HG03521 (cell line): Measurements from ENCODE around the gene RPRD1B.
"Not testable (repeated sequence)": the region's sequence is repeated elsewhere in the genome, so short reads cannot be mapped to it uniquely, and the experiment has no call there.

Experiments
- ATAC-seq: cut with Tn5 transposase; IDR thresholded peaks from one replicate; pipeline ENCODE4 v1.9.1; 2021; ENCODE audit warnings: mild to moderate bottlenecking, moderate library complexity; ENCODE audit not compliant: unreplicated experiment

RPRD1B gene

GRCh38 chr20:38000293-38000692 is 33.3 kb upstream of the RPRD1B start:
- ATAC-seq: no peak

GRCh38 chr20:38001173-38001875 is 32.2 kb upstream of the RPRD1B start:
- no peak for ATAC-seq

DNA sequence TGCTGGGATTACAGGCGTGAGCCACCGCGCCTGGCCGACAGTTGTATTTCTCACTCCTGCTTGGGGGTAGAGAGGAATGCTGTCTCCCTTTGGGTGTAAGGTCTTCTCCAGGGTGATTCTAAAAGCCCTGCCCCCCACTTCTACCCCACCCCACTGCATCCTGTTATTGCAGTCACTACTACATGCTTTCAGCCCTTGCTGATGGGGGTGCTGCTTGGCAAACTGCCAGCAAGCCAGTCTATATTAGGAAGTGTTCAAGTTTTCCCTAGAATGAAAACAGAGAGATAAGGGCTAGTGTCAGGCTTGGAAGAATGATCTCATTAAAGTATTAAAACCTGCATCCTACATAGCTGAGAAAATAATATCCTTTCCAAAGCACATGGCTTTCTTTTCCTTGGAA is 31.6 kb upstream of the RPRD1B start:
- no peak for ATAC-seq

DNA sequence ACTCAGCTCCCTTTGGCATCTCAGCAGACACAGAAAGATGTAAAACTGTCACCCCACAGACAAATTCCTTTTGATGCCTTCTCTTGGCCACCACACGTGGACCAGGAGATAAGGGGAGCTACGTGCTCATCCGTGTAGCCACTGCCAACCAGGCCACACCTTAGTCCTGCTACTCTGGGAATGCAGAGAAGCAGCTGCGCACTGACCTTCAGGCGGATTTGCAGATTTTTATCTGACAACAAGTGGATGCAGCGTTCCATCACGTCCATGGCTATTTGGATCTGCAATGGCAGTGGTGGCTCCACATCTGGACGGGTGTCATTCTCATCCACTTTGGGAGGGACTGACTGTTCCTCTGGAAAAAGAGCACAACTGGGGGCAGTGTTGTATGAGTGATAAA is 31.1 kb upstream of the RPRD1B start:
- no peak for ATAC-seq

DNA sequence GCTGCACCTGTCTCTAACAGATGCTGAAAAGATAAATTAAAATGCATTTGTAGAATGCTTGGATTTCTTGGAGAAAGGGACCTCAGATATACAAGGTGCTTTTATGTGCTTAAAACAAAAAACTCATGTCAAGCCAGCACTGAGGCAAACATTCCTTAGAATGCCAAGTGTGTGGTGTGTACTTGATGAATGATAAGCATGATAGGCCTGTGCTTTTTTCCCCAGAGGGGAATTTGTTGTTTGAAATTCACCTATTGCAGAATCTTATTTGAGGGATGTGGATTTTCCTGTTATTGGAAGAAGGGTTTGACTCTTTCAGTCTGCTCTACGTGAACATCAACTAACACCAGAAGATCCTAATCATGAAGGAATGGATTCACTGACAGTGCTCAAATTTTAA is 29.1 kb upstream of the RPRD1B start:
- ATAC-seq: no peak

DNA sequence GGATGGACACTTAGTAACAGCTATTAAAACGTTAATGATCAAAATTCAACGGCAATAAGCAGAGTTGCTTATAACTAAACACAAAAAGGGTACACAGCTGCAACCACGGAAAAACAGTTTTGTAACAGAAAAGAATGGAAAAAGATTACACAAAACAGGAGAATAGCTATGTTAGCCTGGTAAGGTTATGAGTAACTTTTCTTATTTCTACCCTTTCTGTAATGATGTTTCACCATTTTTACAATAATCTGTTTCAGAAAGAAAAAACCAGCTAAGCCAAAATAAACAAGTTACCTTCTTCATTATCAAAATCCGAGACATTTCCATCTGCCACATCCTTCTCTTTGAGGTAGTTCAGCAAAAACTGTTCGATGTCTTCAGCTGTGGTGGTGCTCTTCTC is 27.6 kb upstream of the RPRD1B start:
- no peak for ATAC-seq

- no peak for ATAC-seq
These were observed 26.0 kb upstream of the RPRD1B start for GRCh38 chr20:38007526-38007925.

GRCh38 chr20:38008233-38008944 is 25.2 kb upstream of the RPRD1B start:
- no peak for ATAC-seq

- ATAC-seq: not testable (repeated sequence)
These were observed 24.1 kb upstream of the RPRD1B start for GRCh38 chr20:38009416-38009815.

DNA sequence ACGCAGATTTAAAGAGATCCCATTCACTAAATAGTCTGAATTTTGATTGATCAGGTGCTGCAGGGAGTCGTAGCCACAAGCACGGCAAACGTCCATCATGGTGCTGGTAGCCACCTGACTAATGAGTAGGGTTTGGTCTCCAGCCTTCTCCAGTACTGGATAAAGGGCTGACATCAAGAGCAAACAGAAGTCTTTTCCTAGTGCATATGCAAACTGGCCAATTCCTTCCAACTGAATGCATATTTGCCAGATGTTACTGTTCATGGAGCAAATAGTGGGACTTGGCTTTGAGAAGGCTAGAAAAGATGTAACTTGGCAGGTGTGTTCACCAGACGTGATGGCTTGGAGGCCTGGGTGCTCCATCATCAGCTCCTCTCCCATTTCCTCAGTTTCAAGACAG is 21.9 kb upstream of the RPRD1B start:
- ATAC-seq: no peak

- no peak for ATAC-seq
These were observed 21.2 kb upstream of the RPRD1B start for GRCh38 chr20:38012332-38012731.

DNA sequence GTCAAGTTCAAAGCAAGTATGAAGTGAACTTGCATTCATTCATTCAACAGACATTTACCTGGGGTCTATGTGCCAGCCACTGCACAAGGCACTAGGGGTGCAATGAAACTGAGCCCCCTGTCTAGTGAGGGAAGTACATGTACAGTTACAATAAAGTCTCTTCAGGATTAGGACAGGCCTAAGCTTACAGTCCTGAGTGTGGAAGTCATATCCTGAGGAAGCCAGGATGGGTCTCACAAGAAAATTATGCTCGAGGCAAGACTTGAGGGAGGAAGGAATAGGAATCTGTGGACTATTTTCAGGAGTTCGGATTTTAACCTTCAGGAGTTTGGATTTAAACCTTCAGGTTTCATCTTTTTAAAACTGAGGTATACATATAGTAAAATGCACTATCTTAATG is 19.7 kb upstream of the RPRD1B start:
- ATAC-seq: no peak

DNA sequence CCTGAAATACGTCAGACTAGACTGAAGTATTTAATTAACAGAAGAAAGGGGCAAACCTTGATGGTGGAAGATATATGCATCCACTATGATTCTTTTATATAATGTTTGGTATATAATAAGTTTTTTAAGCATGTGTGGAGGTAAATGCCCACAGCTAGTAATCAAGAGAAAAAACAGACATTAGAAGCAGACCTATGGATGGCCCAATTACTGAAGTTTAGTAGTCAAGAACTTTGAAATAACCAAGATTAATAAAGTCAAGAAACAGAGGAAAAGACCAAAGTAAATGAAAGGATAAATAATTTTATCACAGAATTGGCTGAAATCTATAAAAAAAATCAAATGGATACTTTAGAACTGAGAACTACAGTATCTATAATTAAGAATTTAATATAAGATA is 15.6 kb upstream of the RPRD1B start:
- ATAC-seq: no peak

- no peak for ATAC-seq
These were observed 15.2 kb upstream of the RPRD1B start for GRCh38 chr20:38018385-38018784.

GRCh38 chr20:38021087-38021772 is 12.3 kb upstream of the RPRD1B start:
- ATAC-seq: no peak

DNA sequence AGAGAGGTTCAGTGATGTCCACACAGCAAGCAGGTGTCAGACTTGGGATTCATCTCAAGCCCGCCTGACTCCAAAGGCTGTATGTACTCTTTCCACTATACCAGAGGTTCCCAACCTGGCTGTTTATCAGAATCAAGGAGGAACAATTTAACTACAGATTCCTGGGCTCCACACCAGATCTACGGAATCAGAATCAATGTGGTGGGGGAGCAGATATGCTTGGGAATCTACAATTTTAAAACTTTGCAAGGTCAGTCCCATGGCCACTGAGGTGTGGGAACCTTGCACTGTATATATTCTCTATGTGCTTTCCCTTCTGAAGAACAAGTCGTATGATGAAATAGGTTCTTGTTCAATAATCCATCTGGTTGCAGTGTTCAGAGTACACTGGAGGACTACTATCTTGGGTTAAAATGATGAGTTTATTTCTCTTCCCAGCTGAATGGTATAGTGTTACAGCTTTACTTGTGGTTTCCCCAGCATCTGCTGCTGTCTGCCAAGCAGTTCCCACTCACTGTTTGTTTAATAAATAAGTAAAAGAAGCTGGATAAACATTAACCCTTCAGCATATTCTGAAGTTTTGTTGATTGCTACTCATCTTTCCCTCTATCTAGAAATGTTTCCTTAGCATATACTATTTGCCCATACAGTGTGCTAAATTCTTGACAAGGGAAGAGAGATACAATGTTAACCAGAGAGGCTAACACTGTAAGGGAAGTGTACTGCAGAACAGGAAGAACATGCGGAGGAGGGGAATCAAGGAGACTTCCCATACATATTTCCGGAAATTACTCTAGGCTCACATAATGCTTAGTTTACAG is 10.2 kb upstream of the RPRD1B start:
- no peak for ATAC-seq

GRCh38 chr20:38024496-38024895 is 9.1 kb upstream of the RPRD1B start:
- ATAC-seq: no peak

- no peak for ATAC-seq
These were observed 4.1 kb upstream of the RPRD1B start for GRCh38 chr20:38029453-38029852.

- ATAC-seq: no peak
These were observed 1.6 kb upstream of the RPRD1B start for GRCh38 chr20:38031957-38032356.

- ATAC-seq: peak; percentile 37
These were observed 789 bp upstream of the RPRD1B start for GRCh38 chr20:38032585-38033329.
